ENCODE measurements around the gene SLC6A11. TPM values are rescaled to one million over a fixed set of nuclear protein-coding genes. Genes with fewer than 3 reads are reported as not detected.

Gene SLC6A11
- total RNA-seq, 2 experiments from 2014 or later, result not detected

GRCh38 chr3:10873415-10873814 lies 57.4 kb downstream of the SLC6A11 start:
- H3K4me1 ChIP-seq (ENCODE audit: insufficient read depth, low read length, poor library complexity, severe bottlenecking), result no peaks in the 10 kb centered on the region
- ChIA-PET POLR2A (no interaction called here), CTCF (ENCODE audit: unreplicated experiment) (interaction anchor here (0.6 kb wide), 1 partner anchor 73 kb away, joined by 3 read pairs; no protein-coding TSS in a partner anchor)
- BruUV-seq (replicated peaks), result no TSS peak
- intact Hi-C loops (cut with micrococcal nuclease; ENCODE audit: unreplicated experiment), result no loop called here
- H2AFZ ChIP-seq (ENCODE audit: low read length), result no peak overlapping the region
- no peaks in the 10 kb centered on the region for H3K79me2 ChIP-seq (ENCODE audit: insufficient read depth, low read depth, low read length)
- no peak overlapping the region for H3K27ac ChIP-seq (ENCODE audit: low read depth, low read length, poor library complexity, severe bottlenecking)
- TF ChIP-seq CTCF (conservative IDR thresholded peaks at IDR 0.05; ENCODE audit: low read length) (no peak), EZH2phosphoT487 (IDR thresholded peaks at IDR 0.05; ENCODE audit: borderline replicate concordance, low read depth, low read length) (no peak)
- no peak overlapping the region for H3K4me2 ChIP-seq (ENCODE audit: low read length)
- H3K4me3 ChIP-seq (ENCODE audit: low read depth, low read length, poor library complexity, severe bottlenecking), result no peak overlapping the region
- H4K20me1 ChIP-seq (ENCODE audit: insufficient read depth, low read length), result no peaks in the 10 kb centered on the region
- no peak for DNase-seq (ENCODE audit: low spot score)
- H3K36me3 ChIP-seq (ENCODE audit: insufficient read depth, low read length), result no peaks in the 10 kb centered on the region
- no peaks in the 10 kb centered on the region for H3K9me3 ChIP-seq (ENCODE audit: low read length)
- no peaks in the 10 kb centered on the region for H3K9me2 ChIP-seq (ENCODE audit: insufficient read depth, low read length)

GRCh38 chr3:10875914-10876313 lies 59.9 kb downstream of the SLC6A11 start:
- no TSS peak for BruUV-seq (replicated peaks)
- H3K4me1 ChIP-seq (ENCODE audit: insufficient read depth, low read length, poor library complexity, severe bottlenecking), result no peaks in the 10 kb centered on the region
- H4K20me1 ChIP-seq (ENCODE audit: insufficient read depth, low read length), result no peaks in the 10 kb centered on the region
- no peaks in the 10 kb centered on the region for H3K36me3 ChIP-seq (ENCODE audit: insufficient read depth, low read length)
- no peak overlapping the region for H3K4me2 ChIP-seq (ENCODE audit: low read length)
- H2AFZ ChIP-seq (ENCODE audit: low read length), result no peak overlapping the region
- no peaks in the 10 kb centered on the region for H3K9me2 ChIP-seq (ENCODE audit: insufficient read depth, low read length)
- no peaks in the 10 kb centered on the region for H3K9me3 ChIP-seq (ENCODE audit: low read length)
- H3K27ac ChIP-seq (ENCODE audit: low read depth, low read length, poor library complexity, severe bottlenecking), result no peak overlapping the region
- no peak overlapping the region for H3K4me3 ChIP-seq (ENCODE audit: low read depth, low read length, poor library complexity, severe bottlenecking)
- ChIA-PET POLR2A (interaction anchor here (0.7 kb wide), 1 partner anchor 9 kb away, joined by 4 read pairs; no protein-coding TSS in a partner anchor), CTCF (ENCODE audit: unreplicated experiment) (no interaction called here)
- intact Hi-C loops (cut with micrococcal nuclease; ENCODE audit: unreplicated experiment), result no loop called here
- TF ChIP-seq CTCF (conservative IDR thresholded peaks at IDR 0.05; ENCODE audit: low read length), result no peak
- TF ChIP-seq EZH2phosphoT487 (IDR thresholded peaks at IDR 0.05; ENCODE audit: borderline replicate concordance, low read depth, low read length), result no peak
- H3K79me2 ChIP-seq (ENCODE audit: insufficient read depth, low read depth, low read length), result no peaks in the 10 kb centered on the region
- DNase-seq (ENCODE audit: low spot score), result no peak

- TF ChIP-seq CTCF (conservative IDR thresholded peaks at IDR 0.05; ENCODE audit: low read length), result no peak
- TF ChIP-seq EZH2phosphoT487 (IDR thresholded peaks at IDR 0.05; ENCODE audit: borderline replicate concordance, low read depth, low read length), result no peak
- Histone ChIP-seq H3K27ac (ENCODE audit: low read depth, low read length, poor library complexity, severe bottlenecking) (no peak overlapping the region), H3K4me3 (ENCODE audit: low read depth, low read length, poor library complexity, severe bottlenecking) (no peak overlapping the region), H3K9me3 (ENCODE audit: low read length) (no peaks in the 10 kb centered on the region), H2AFZ (ENCODE audit: low read length) (no peak overlapping the region), H4K20me1 (ENCODE audit: insufficient read depth, low read length) (no peaks in the 10 kb centered on the region), H3K4me1 (ENCODE audit: insufficient read depth, low read length, poor library complexity, severe bottlenecking) (no peaks in the 10 kb centered on the region), H3K36me3 (ENCODE audit: insufficient read depth, low read length) (no peaks in the 10 kb centered on the region), H3K9me2 (ENCODE audit: insufficient read depth, low read length) (no peaks in the 10 kb centered on the region), H3K4me2 (ENCODE audit: low read length) (no peak overlapping the region), H3K79me2 (ENCODE audit: insufficient read depth, low read depth, low read length) (no peaks in the 10 kb centered on the region)
- no peak for DNase-seq (ENCODE audit: low spot score)
- BruUV-seq (replicated peaks), result no TSS peak
- ChIA-PET CTCF (ENCODE audit: unreplicated experiment) (no interaction called here), POLR2A (no interaction called here)
- intact Hi-C loops (cut with micrococcal nuclease; ENCODE audit: unreplicated experiment), result no loop called here
These were observed 60.6 kb downstream of the SLC6A11 start for GRCh38 chr3:10876661-10877060.

Data from OCI-LY7 (cell line).